Gastrocnemius medialis (tissue), 4 donors: Measurements from ENCODE around the gene LUZP2. TPM values are rescaled to one million over a fixed set of nuclear protein-coding genes. Genes with fewer than 3 reads are reported as not detected.

ENCODE experiments used
- ATAC-seq, 2 donors: fragments of 150-250 bp; one replicate each; pipeline ENCODE4 v1.9.1; 2016
- DNase-seq, 2 donors: peaks; one replicate each; pipeline ENCODE4 v3.0.0-alpha.2; 2019
- H3K27ac ChIP-seq, 4 donors: fragments of 200-600 bp; sonication (generic); 1 replicate in 1 of 4; 2 replicates in 3 of 4; pipeline ENCODE4 v1.5.1; 2016 to 2018; ENCODE audit warnings: mild to moderate bottlenecking in 2 of 4, moderate library complexity in 1 of 4
- H3K27me3 ChIP-seq, 3 donors: fragments of 200-600 bp; sonication (generic) in 2 of 3; 1 replicate in 1 of 3; 2 replicates in 2 of 3; pipeline versions ENCODE4 v1.5.1 to v1.6.0; 2016 to 2019; ENCODE audit warnings: mild to moderate bottlenecking in 1 of 3, moderate library complexity in 1 of 3
- H3K36me3 ChIP-seq, 2 donors: fragments of 200-600 bp; sonication (generic) in 1 of 2; one replicate each; pipeline ENCODE4 v1.5.1; 2017 to 2018
- H3K4me1 ChIP-seq, 2 donors: fragments of 200-600 bp; sonication (generic) in 1 of 2; one replicate each; pipeline ENCODE4 v1.5.1; 2016 to 2017; ENCODE audit warnings: mild to moderate bottlenecking in 2 of 2
- H3K4me3 ChIP-seq, 4 donors: fragments of 200-600 bp; sonication (generic) in 3 of 4; 1 replicate in 1 of 4; 2 replicates in 3 of 4; pipeline ENCODE4 v1.5.1; 2016 to 2019; ENCODE audit warnings: mild to moderate bottlenecking in 2 of 4
- H3K9me3 ChIP-seq, 3 donors: fragments of 200-600 bp; sonication (generic) in 2 of 3; 1 replicate in 1 of 3; 2 replicates in 2 of 3; pipeline ENCODE4 v1.5.1; 2016 to 2019
- CTCF ChIP-seq, 5 experiments: fragments of 450-650 bp in 3 of 5; fragments of 200-600 bp in 2 of 5; sonication (generic) in 2 of 5; IDR thresholded peaks in 4 of 5; conservative IDR thresholded peaks in 1 of 5; 1 replicate in 4 of 5; 2 replicates in 1 of 5; pipeline ENCODE4 v1.5.1; 2016 to 2019; ENCODE audit warnings: antibody characterized with exemption in 5 of 5, mild to moderate bottlenecking in 3 of 5, moderate library complexity in 3 of 5
- POLR2A ChIP-seq, 2 donors: fragments of 450-650 bp; IDR thresholded peaks; one replicate each; pipeline ENCODE4 v1.6.1; 2017; ENCODE audit warnings: antibody characterized with exemption in 2 of 2, mild to moderate bottlenecking in 2 of 2, moderate library complexity in 2 of 2
- in situ Hi-C, 4 donors: fragments of 200-750 bp; cut with MboI; loops; one replicate each; pipeline versions ENCODE4 v1.15.0 to v1.8.0; 2017; ENCODE audit warnings: low sequenced_read_pairs in 4 of 4
- intact Hi-C: fragments of 100-400 bp; cut with DNase I; formaldehyde crosslinking; loops from one replicate; pipeline ENCODE4 v1.15.1; 2023; ENCODE audit warnings: low total_unique reads
- total RNA-seq, 4 donors: library from RNA; depleted of rRNA; stranded (reverse); fragments of >200 nt; gene quantifications; one replicate each; pipeline versions ENCODE4 v1.1.0 to v1.2.3, GENCODE V29; 2016

The LUZP2 gene
- total RNA-seq, 4 donors from 2014 or later, result not detected

GRCh38 chr11:25057861-25058260, 561.0 kb downstream of the LUZP2 start:
- in situ Hi-C loops, result no loop called here
- ATAC-seq (no peak), DNase-seq (no peak)
- Histone ChIP-seq H3K27ac (no peak overlapping the region), H3K4me1 (no peaks in the 10 kb centered on the region), H3K9me3 (no peaks in the 10 kb centered on the region), H3K36me3 (no peaks in the 10 kb centered on the region), H3K4me3 (no peak overlapping the region), H3K27me3 (no peaks in the 10 kb centered on the region)
- no peak for TF ChIP-seq POLR2A (IDR thresholded peaks at IDR 0.05)
- no peak for TF ChIP-seq CTCF (IDR thresholded peaks at IDR 0.05 in 4 of 5, conservative IDR thresholded peaks at IDR 0.05 in 1 of 5)
- intact Hi-C loops, result no loop called here

- no peaks in the 10 kb centered on the region for H3K4me1 ChIP-seq
- DNase-seq (no peak), ATAC-seq (no peak)
- TF ChIP-seq CTCF (IDR thresholded peaks at IDR 0.05 in 4 of 5, conservative IDR thresholded peaks at IDR 0.05 in 1 of 5) (no peak), POLR2A (IDR thresholded peaks at IDR 0.05) (no peak)
- H3K36me3 ChIP-seq, result no peaks in the 10 kb centered on the region
- H3K27ac ChIP-seq, result no peak overlapping the region
- no peaks in the 10 kb centered on the region for H3K9me3 ChIP-seq
- intact Hi-C loops, result no loop called here
- in situ Hi-C loops, result no loop called here
- no peak overlapping the region for H3K4me3 ChIP-seq
- no peaks in the 10 kb centered on the region for H3K27me3 ChIP-seq
Observed at GRCh38 chr11:25065746-25066145, 568.9 kb downstream of the LUZP2 start.

- Histone ChIP-seq H3K4me1 (no peaks in the 10 kb centered on the region), H3K9me3 (no peaks in the 10 kb centered on the region), H3K27me3 (no peaks in the 10 kb centered on the region), H3K4me3 (no peak overlapping the region), H3K36me3 (no peaks in the 10 kb centered on the region), H3K27ac (no peak overlapping the region)
- TF ChIP-seq POLR2A (IDR thresholded peaks at IDR 0.05) (no peak), CTCF (IDR thresholded peaks at IDR 0.05 in 4 of 5, conservative IDR thresholded peaks at IDR 0.05 in 1 of 5) (no peak)
- DNase-seq, result no peak
- intact Hi-C loops (no loop called here), in situ Hi-C loops (no loop called here)
- ATAC-seq, result no peak
Observed at GRCh38 chr11:25066706-25067105, 569.9 kb downstream of the LUZP2 start.

GRCh38 chr11:25068451-25068850, 571.6 kb downstream of the LUZP2 start:
- intact Hi-C loops, result no loop called here
- Histone ChIP-seq H3K27ac (no peak overlapping the region), H3K4me3 (no peak overlapping the region)

More at GRCh38 chr11:25068451-25068850, 571.6 kb downstream of the LUZP2 start:
- DNase-seq (no peak), ATAC-seq (no peak)
- TF ChIP-seq CTCF (IDR thresholded peaks at IDR 0.05 in 4 of 5, conservative IDR thresholded peaks at IDR 0.05 in 1 of 5) (no peak), POLR2A (IDR thresholded peaks at IDR 0.05) (no peak)
- in situ Hi-C loops, result no loop called here
- H3K27me3 ChIP-seq, result no peaks in the 10 kb centered on the region
- no peaks in the 10 kb centered on the region for H3K36me3 ChIP-seq
- no peaks in the 10 kb centered on the region for H3K4me1 ChIP-seq
- H3K9me3 ChIP-seq, result no peaks in the 10 kb centered on the region
